T-helper 9 cell (primary cell): Measurements from ENCODE around the gene TNS1.
A peak's percentile ranks its signal among the peaks of the same experiment; 100 is the strongest.

ENCODE experiments used
- DNase-seq: peaks from one replicate; pipeline ENCODE4 v3.0.0-alpha.2; 2020

Gene TNS1

DNA sequence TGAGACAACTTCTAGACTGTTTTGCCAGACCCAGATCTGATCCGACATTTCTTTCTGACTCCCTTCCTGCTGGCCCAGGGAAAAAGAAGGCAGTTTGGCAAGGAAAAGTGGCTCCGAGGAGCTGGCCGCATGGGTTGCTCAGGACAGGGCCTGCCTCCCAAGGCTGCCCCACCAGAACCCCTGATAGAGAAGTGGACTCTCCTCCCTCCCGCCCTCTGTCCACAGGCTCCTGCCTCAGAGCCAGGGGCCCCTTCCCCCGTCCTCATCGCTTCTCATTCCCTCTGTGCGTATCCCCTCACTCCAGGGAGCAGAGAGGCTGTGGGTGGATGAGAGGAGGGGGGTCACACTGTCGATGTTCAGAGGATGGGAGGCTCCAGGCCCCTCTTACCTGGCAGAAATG, 110.2 kb downstream of the TNS1 start:
- no peak for DNase-seq

- DNase-seq = no peak
These were observed 112.3 kb downstream of the TNS1 start for GRCh38 chr2:217890445-217890844.

- DNase-seq = no peak
These were observed 113.1 kb downstream of the TNS1 start for GRCh38 chr2:217889656-217890055.

DNA sequence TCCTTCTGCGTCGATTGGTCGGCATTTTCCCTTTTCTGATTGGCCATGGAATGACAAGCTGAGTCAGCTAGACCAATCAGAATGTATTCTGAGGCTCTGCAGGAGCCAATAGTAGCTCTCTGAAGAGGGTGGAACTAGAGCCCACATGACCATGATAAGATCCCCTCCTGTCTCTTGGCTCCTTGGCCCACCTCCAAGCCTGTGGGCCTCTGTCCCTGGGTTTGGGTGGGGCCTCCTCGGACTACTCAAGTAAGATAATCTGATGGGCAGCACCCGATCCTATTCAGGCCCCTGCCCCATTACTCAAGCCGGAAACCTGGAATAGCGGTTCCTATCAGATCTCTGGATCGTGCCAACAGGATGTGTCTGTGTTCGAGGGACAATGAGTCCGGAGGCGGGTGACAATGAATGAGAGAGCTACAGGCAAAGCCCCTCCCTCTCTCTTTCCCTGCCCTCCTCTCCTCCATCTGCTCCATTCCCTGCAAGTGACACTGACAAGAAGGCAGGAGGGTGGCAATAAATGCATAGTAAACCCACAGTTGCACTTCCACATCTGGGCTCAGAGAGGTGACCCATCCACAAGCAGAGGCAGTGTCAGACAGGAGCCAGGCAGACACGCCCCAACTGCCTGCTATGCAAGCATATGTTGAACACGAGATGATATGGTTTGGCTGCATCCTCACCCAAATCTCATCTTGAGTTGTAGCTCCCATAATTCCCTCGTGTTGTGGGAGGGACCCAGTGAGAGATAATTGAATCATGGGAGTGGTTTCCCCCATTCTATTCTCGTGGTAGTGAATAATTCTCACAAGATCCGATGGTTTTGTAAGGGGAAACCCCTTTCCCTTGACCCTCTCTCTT, 114.7 kb downstream of the TNS1 start:
- DNase-seq = no peak

- DNase-seq = peak; percentile 46
These were observed 116.0 kb downstream of the TNS1 start for GRCh38 chr2:217886720-217887309.

- DNase-seq = no peak
These were observed 116.7 kb downstream of the TNS1 start for GRCh38 chr2:217886091-217886490.

DNA sequence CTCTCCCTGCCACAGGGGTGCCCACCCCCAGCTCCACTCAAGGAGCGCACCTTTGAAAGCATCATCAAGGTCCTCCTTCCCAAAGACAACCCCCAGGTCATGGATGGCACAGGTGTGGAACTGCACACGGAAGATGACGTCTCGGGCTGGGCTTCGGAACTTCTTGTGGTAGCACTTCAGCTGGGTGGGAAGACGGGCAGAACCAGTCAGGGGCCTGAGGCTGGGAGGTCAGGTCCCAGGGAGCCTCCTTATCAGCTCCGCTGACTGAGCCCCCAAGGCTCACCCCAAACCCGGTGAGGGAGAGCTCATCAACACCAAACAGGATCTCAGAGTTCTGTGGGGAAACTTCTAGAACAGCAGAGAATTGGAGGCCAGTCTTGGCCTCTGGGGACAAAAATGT, 117.8 kb downstream of the TNS1 start:
- DNase-seq = no peak

GRCh38 chr2:217880891-217881290, 121.9 kb downstream of the TNS1 start:
- DNase-seq = no peak

- DNase-seq = no peak
These were observed 122.4 kb downstream of the TNS1 start for GRCh38 chr2:217880287-217880889.

- no peak for DNase-seq
These were observed 123.7 kb downstream of the TNS1 start for GRCh38 chr2:217878915-217879590.

DNA sequence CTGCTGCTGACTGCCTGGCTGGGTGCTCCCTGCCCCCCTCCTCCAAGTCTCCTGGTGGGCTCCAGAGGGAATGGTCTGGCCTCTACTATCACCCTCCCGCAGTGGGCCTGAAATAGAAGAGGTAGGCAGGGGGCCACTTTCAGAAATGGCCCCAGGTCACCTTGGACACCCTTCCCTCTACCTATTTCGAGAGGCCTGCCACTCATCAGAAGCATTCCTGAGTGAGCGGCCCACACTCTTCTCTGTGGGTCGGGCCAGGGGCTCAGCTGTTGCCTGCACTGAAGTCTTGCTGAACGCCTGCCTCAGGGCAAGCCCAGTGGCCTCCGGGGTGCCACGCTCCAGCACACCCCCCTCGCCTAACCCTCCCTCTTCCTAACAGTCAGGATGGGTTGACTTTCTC, 124.9 kb downstream of the TNS1 start:
- no peak for DNase-seq

DNA sequence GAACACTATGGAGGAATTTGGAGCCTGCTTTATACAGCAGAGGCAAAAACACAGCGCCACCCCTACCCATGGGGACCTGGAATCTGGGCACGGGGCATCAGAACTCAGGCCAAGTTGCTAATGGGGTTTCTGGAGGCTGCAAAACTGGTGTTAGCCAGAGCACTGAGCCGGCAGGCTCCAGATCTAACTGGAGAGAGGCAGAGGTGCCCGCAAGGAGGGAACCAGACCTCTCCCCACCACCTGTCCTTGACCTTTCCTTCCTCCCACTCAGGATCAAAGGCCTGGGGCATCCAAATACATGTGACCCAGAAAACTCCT, 126.6 kb downstream of the TNS1 start:
- no peak for DNase-seq

GRCh38 chr2:217875556-217876252, 127.1 kb downstream of the TNS1 start:
- DNase-seq = no peak

DNA sequence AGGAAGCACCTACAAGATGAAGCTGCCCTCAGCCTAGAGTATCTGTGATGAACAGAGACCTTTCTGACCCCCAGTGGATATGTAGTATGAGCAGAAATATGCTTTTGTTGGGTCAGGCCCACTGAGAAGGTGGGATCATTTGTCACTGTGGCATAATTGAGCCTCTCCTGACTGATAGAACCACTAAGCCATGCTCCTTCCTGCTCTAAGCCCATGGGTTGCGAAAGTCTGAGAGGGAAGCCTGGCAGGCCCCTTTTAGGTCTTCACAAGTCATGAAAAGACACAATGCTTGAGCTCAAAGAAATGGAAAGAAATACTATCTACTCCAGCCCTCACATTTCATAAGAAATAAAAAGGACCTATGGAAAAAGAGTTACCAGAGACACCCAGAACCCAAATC, 127.7 kb downstream of the TNS1 start:
- no peak for DNase-seq

DNA sequence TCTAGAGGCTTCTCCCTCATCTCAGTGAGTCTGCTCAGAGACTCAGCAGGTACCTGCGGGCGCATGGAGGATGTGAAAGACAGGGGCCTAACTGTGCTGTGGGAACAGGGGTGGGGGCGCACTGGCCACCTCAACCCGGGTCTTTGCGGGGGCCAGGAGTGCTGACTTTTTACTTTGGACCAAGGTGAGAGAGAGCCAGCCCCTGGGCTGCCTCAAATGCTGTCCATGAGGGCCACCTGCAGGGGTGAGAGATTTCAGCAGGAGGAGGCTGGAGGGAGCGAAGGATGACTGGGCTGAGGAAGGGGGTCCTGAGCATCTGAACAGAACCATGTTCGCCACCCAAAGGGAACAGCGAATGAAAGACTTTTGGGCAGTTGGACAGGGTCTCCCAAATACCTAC, 129.4 kb downstream of the TNS1 start:
- DNase-seq = no peak

DNA sequence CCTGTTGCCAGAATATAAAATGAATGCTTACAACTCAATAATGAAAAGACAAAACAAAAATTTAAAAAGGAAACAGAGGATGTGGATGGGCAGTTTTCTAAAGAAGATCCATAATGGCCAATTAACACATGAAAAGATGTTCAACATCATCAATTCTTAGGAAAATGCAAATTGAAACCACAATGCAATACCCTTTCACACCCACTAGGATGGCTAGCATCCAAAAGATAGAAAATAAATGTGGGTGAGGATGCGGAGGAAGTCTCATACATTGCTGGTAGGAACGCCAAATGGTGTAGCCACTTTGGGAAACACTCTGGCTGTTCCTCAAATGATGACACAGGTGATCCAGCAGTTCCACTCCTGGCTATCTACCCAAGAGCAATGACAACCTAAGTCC, 130.5 kb downstream of the TNS1 start:
- DNase-seq = no peak

- no peak for DNase-seq
These were observed 132.2 kb downstream of the TNS1 start for GRCh38 chr2:217870528-217871011.

- no peak for DNase-seq
These were observed 133.9 kb downstream of the TNS1 start for GRCh38 chr2:217868911-217869334.

GRCh38 chr2:217868265-217868892, 134.4 kb downstream of the TNS1 start:
- no peak for DNase-seq

GRCh38 chr2:217866457-217866856, 136.3 kb downstream of the TNS1 start:
- DNase-seq = no peak

GRCh38 chr2:217864963-217865772, 137.6 kb downstream of the TNS1 start:
- DNase-seq = no peak
